ENCODE data around the gene AGR2.
"Not testable (repeated sequence)": the region's sequence is repeated elsewhere in the genome, so short reads cannot be mapped to it uniquely, and the experiment has no call there.

AGR2 gene

DNA sequence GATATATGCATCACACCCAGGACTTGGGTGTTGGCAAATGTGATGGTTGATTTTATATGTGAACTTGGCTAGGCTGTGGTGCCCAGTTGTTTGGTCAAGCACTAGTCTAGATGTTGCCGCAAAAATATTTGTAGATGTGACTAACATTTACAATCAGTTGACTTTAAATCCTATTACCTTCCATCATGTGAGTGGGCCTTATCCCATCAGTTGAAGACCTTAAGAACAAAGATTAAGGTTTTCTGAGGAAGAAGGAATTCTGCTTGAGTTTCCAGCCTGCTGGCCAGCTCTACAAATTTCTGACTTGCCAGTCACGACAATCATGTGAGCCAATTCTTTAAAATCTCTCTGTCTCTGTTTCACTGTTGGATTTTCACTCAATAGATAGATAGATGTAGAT is 30.9 kb downstream of the AGR2 start:
- DNase-seq (ENCODE audit: low spot score), result no peak

GRCh38 chr7:16773326-16773725 is 31.5 kb downstream of the AGR2 start:
- DNase-seq (ENCODE audit: low spot score), result no peak

- DNase-seq (ENCODE audit: low spot score), result no peak
Measured at GRCh38 chr7:16770657-16771329, 34.0 kb downstream of the AGR2 start.

DNA sequence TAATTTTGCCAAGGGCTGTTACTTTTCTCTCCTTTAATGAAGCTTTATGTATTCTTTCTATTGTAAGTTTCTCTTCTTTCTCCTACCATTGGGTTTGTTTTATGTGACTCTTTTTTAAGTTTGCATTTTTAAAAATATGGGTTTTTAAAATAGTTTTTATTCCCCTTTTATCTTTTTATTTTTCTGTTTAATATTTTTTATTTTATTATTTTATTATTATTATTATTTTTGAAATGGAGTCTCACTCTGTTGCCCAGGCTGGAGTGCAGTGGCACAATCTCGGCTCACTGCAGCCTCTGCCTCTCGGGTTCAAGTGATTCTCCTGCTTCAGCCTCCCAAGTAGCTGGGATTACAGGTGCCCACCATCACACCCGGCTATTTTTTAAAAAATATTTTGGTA is 34.8 kb downstream of the AGR2 start:
- not testable (repeated sequence) for DNase-seq (ENCODE audit: low spot score)

DNA sequence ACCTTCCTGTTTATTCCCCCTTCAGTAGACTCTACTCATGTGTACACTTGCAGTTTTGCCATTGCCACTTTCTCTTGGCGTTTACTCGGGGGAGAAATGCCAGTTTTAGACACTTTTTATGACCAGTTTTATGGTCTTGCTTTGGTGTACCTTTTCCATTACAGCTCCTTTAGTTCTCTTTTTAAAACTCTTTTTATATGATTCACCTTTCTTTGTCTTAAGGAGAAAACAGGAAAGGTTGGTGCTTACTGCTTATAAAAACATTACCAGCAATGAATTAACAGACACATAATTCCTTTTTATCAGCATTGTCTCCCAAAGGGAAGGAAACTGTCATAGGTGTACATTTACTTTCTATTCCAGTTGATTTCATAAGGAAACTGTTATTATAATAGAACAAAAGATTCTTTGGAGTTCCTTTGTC is 39.4 kb downstream of the AGR2 start:
- no peak for DNase-seq (ENCODE audit: low spot score)

DNA sequence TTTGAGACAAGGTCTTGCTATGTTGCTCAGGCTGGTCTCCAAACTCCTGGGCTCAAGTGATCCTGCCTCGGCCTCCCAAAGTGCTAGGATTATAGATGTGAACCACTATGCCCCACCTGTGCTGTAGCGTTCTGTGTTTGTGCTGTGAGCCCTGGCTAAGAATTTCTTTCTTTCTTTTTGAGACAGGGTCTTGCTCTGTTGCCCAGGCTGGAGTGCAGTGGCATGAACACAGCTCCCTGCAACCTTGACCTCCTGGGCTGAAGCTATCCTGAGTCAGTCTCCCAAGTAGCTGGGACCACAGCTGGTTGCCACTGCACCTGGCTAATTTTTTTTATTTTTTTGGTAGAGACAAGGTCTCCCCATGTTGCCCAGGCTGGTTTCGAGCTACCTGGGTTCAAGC is 39.9 kb downstream of the AGR2 start:
- no peak for DNase-seq (ENCODE audit: low spot score)

DNA sequence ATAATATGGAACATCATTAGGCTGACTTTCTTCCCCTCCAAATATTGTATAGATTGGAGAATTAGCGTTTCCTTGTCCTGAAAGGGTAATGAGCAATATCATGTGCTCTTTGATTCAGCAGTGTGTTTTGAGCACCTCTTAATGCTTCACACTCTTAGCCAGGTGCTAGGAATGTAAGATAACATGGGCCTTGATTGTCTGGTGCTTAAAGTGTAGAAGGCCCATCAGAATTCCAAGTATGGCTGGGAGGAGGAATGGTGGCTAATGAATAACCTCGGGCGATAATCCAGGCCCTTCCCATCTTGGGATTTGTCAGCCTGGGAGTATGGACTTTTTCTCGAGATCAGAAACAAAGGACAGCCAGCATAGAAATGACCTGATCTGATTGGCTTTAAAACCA is 42.6 kb downstream of the AGR2 start:
- no peak for DNase-seq (ENCODE audit: low spot score)

GRCh38 chr7:16759840-16760239 is 45.0 kb downstream of the AGR2 start:
- DNase-seq (ENCODE audit: low spot score), result no peak

DNA sequence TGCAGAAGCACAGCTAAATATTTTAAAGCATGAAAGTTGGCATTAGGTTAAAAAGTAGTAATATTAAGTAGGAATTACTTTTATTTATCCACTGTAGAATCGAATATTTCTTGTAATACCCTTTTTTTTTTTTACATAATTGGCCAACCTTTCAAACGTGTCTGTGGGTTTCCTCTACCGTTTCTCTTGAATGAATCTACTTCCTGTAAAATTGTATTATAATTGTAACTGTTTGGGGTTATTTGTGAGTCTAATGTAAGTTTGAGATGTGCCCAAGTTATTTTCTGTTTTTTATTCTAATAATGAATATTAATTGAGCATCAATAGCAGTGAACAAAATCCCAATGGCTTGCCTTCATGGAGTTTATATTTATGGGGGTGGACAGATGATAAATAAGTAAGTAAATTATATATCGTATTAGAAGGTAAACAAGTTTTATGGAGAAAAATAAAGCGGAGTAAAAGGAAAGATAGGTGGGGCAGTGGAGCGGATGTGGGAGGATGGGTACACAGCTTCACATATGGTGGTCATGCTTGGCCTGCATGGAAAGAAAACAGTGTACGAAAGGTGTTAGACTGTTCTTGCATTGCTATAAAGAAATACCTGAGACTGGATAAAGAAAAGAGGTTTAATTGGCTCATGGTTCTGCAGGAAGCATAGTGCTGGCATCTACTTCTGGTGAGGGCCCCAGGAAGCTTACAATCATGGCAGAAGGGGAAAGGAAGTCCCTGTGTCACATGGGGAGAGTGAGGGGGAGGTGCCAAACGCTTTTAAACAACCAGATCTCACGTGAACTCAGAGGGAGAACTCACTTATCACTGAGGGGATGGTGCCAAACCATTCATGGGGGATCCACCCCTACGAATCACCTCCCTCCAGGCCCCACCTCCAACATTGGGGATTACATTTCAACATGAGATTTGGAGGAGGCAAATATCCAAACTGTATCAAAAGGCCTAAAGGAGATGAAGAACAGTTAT is 45.9 kb downstream of the AGR2 start:
- DNase-seq (ENCODE audit: low spot score), result no peak

DNA sequence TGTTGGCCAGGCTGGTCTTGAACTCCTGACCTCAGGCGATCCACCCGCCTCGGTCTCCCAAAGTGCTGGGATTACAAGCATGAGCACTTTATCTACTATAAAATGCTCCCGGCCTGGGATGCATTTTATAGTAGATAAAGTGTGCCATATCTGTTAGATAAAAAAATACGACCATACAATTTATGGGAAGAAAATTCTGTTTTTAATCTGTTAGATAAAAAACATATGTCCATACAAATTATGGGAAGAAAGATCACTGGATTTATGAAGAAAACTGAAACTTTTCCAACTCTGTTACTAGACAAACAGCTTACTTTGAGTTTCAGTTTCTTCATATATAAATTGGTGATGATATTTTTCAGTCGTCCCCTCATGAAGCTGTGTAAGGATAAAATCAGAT is 46.8 kb downstream of the AGR2 start:
- DNase-seq (ENCODE audit: low spot score), result no peak

DNA sequence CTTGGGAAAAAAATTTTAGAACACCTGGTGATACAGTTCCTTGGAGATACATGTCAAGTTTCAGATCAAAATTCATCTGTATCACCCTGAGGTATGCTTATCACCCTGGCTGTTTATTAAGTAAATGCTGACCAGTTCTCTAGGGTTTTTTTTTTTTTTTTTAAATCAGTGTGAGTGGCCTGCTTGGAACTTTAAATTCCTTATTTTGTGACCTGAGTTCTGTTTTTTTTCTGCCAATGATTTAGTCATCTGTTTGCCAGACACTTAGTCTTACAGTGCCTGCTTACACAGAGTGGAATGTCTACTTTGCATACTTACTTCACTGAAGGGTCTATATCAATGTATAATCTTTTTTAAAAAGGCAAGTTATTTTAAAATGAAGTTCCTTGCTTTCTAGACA is 49.4 kb downstream of the AGR2 start:
- DNase-seq (ENCODE audit: low spot score), result no peak

- no peak for DNase-seq (ENCODE audit: low spot score)
Measured at GRCh38 chr7:16754856-16755317, 49.9 kb downstream of the AGR2 start.

DNA sequence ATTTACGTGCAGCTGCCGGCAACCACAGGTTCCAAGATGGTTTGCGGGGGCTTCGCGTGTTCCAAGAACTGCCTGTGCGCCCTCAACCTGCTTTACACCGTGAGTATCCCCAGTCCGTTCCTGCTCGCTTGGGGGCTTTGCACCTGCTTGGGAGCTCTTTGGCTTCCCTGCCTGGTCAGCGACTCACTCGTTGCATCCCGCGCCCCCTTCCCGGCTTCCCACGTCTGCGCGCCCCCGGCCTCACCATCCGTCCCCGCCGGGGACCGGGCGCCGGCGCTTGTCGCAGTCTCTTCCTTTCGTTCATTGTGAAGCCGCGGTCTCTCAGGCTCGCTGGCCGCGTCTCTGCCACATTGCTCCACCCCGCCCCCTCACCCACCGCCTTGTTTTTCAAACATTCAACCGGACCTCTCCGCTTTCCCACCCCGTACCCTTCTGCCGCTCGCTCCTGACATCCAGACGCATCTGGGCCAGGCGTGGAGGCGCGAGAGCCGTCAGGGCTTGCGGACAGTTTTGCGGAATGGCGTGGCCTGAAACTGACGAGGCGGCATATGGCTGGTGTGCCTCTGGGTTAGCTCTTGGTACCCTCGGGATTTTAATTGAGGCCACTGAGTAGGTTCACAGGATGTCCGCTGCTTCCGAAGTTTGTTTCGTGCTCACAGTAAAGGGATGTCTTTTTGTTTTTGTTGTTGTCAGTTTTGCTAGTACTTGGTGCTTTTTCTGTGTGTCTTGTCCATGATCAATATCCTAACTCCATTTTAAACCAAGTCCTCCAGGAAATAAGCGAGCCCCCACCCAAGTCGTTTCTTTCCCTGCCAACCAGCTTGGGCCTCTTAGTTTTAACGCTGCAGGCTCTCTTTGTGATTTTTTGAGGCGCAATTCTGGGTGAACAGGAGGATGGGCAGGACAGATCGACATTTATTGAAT is 50.6 kb downstream of the AGR2 start:
- peak; percentile 68 for DNase-seq (ENCODE audit: low spot score)

- DNase-seq (ENCODE audit: low spot score), result peak; percentile 93
Measured at GRCh38 chr7:16753102-16753931, 51.5 kb downstream of the AGR2 start, which contains the start of gene TSPAN13. Gene TSPAN13 (plus strand): TSS chr7:16753755. CDS start chr7:16753968, 213 bp downstream.

GRCh38 chr7:16747102-16747501 is 57.7 kb downstream of the AGR2 start:
- no peak for DNase-seq (ENCODE audit: low spot score)

- no peak for DNase-seq (ENCODE audit: low spot score)
Measured at GRCh38 chr7:16745645-16746044, 59.2 kb downstream of the AGR2 start.

GRCh38 chr7:16744518-16745250 is 60.1 kb downstream of the AGR2 start:
- no peak for DNase-seq (ENCODE audit: low spot score)

GRCh38 chr7:16743236-16743635 is 61.6 kb downstream of the AGR2 start:
- no peak for DNase-seq (ENCODE audit: low spot score)

GRCh38 chr7:16742547-16742946 is 62.3 kb downstream of the AGR2 start:
- no peak for DNase-seq (ENCODE audit: low spot score)

Data from D341Med (cell line).